ENCODE measurements around the gene DIDO1. TPM values are rescaled to one million over a fixed set of nuclear protein-coding genes. Genes with fewer than 3 reads are reported as not detected.
A peak's percentile ranks its signal among the peaks of the same experiment; 100 is the strongest.

Gene DIDO1
- total and polyA plus RNA-seq, 2 of the 13 experiments (the other 11 are each of a cell fraction or from before 2014, with no cell fraction given) = 75.0 to 75.1 TPM

- TF ChIP-seq SP5 (CRISPR knock-in tag; IDR thresholded peaks at IDR 0.05; ENCODE audit: borderline replicate concordance, low read depth) (peak; percentile 80), ZNF34 (CRISPR knock-in tag; IDR thresholded peaks at IDR 0.05; ENCODE audit: borderline replicate concordance) (peak; percentile 98), MEIS1 (CRISPR knock-in tag; IDR thresholded peaks at IDR 0.05; ENCODE audit: borderline replicate concordance) (peak; percentile 93), ZNF7 (CRISPR knock-in tag; IDR thresholded peaks at IDR 0.05) (peak; percentile 75; the same call in 1 of the 2 replicates), ZNF547 (CRISPR knock-in tag; IDR thresholded peaks at IDR 0.05) (peak; percentile 96), CSRNP2 (CRISPR knock-in tag; conservative IDR thresholded peaks at IDR 0.05; ENCODE audit: low read depth) (no peak; the same call in 1 of the 2 replicates), TOPORS (CRISPR knock-in tag; IDR thresholded peaks at IDR 0.05) (peak; percentile 71; the same call in 1 of the 2 replicates), PLSCR1 (CRISPR knock-in tag; IDR thresholded peaks at IDR 0.05; ENCODE audit: borderline replicate concordance) (no peak), NFRKB (IDR thresholded peaks at IDR 0.05) (peak; percentile 28; the same call in 1 of the 2 replicates), TAF1 (CRISPR knock-in tag; IDR thresholded peaks at IDR 0.05) (peak; percentile 97), ZBTB43 (CRISPR knock-in tag; conservative IDR thresholded peaks at IDR 0.05) (peak; percentile 79; the same call in 1 of the 2 replicates), TBL1XR1 (IDR thresholded peaks at IDR 0.05; ENCODE audit: borderline replicate concordance, low read length, partially characterized antibody) (peak; percentile 83), ATRX (CRISPR knock-in tag; IDR thresholded peaks at IDR 0.05; ENCODE audit: borderline replicate concordance) (no peak), SNAPC4 (CRISPR knock-in tag; IDR thresholded peaks at IDR 0.05) (peak; percentile 77), ZNF10 (CRISPR knock-in tag; IDR thresholded peaks at IDR 0.05; ENCODE audit: borderline replicate concordance, low read depth) (0 out of 2 replicates have a peak, but pooled peaks have one; percentile 70), NR0B2 (CRISPR knock-in tag; IDR thresholded peaks at IDR 0.05) (peak; percentile 61; the same call in 1 of the 2 replicates), REL (CRISPR knock-in tag; conservative IDR thresholded peaks at IDR 0.05) (peak; percentile 91), SAP130 (CRISPR knock-in tag; IDR thresholded peaks at IDR 0.05; ENCODE audit: low read depth) (peak; percentile 100), ASH2L (IDR thresholded peaks at IDR 0.05; ENCODE audit: insufficient read length, low read depth, low read length) (peak; percentile 98)
Measured at GRCh38 chr20:62937268-62938104, 11.2 kb upstream of the DIDO1 start (continued).

All from HepG2 (cell line).